ENCODE measurements around the gene NTMT1.
"Not testable (repeated sequence)": the region's sequence is repeated elsewhere in the genome, so short reads cannot be mapped to it uniquely, and the experiment has no call there.

Gene NTMT1

GRCh38 chr9:129615407-129616285, 10.3 kb upstream of the NTMT1 start:
- DNase-seq (ENCODE audit: low spot score), result no peak

GRCh38 chr9:129617167-129617566, 8.8 kb upstream of the NTMT1 start:
- peak; percentile 72 for DNase-seq (ENCODE audit: low spot score)

GRCh38 chr9:129619787-129620668, 5.9 kb upstream of the NTMT1 start:
- DNase-seq (ENCODE audit: low spot score), result peak; percentile 55

- no peak for DNase-seq (ENCODE audit: low spot score)
These were observed 5.2 kb upstream of the NTMT1 start, which contains the start of gene C9orf50 for GRCh38 chr9:129620669-129621295. Gene C9orf50, minus strand, starts transcription at chr9:129621101. Its CDS starts 527 bp downstream, at chr9:129620574.

- no peak for DNase-seq (ENCODE audit: low spot score)
These were observed 2.6 kb upstream of the NTMT1 start for GRCh38 chr9:129623331-129623730.

GRCh38 chr9:129624168-129624759, 1.7 kb upstream of the NTMT1 start:
- peak; percentile 70 for DNase-seq (ENCODE audit: low spot score)

- no peak for DNase-seq (ENCODE audit: low spot score)
These were observed 1.0 kb upstream of the NTMT1 start for GRCh38 chr9:129624947-129625346.

- peak; percentile 55 for DNase-seq (ENCODE audit: low spot score)
These were observed 792 bp downstream of the NTMT1 start for GRCh38 chr9:129626625-129627284.

- DNase-seq (ENCODE audit: low spot score), result no peak
These were observed 1.8 kb downstream of the NTMT1 start for GRCh38 chr9:129627556-129628440.

- DNase-seq (ENCODE audit: low spot score), result no peak
These were observed 2.7 kb downstream of the NTMT1 start for GRCh38 chr9:129628709-129629108.

- no peak for DNase-seq (ENCODE audit: low spot score)
These were observed 3.4 kb downstream of the NTMT1 start for GRCh38 chr9:129629251-129629820.

GRCh38 chr9:129630967-129631673, 5.2 kb downstream of the NTMT1 start:
- peak; percentile 65 for DNase-seq (ENCODE audit: low spot score)

GRCh38 chr9:129631674-129632129, 5.7 kb downstream of the NTMT1 start:
- no peak for DNase-seq (ENCODE audit: low spot score)

GRCh38 chr9:129632460-129632859, 6.5 kb downstream of the NTMT1 start:
- peak; percentile 49 for DNase-seq (ENCODE audit: low spot score)

- no peak for DNase-seq (ENCODE audit: low spot score)
These were observed 7.2 kb downstream of the NTMT1 start for GRCh38 chr9:129633207-129633606.

- DNase-seq (ENCODE audit: low spot score), result no peak
These were observed 7.9 kb downstream of the NTMT1 start for GRCh38 chr9:129633848-129634247.

- DNase-seq (ENCODE audit: low spot score), result no peak
These were observed 9.4 kb downstream of the NTMT1 start for GRCh38 chr9:129635099-129636065.

GRCh38 chr9:129636343-129636742, 10.4 kb downstream of the NTMT1 start:
- DNase-seq (ENCODE audit: low spot score), result not testable (repeated sequence)

Measured in AG20443 (cell line).